Activated T-cell treated with anti-CD3 and anti-CD28 coated beads, Interleukin-2, amount 50 U/mL, for 72 hours (primary cell): ENCODE results near the gene AHCYL2. TPM values are rescaled to one million over a fixed set of nuclear protein-coding genes. Genes with fewer than 3 reads are reported as not detected.
"Not testable (repeated sequence)": the region's sequence is repeated elsewhere in the genome, so short reads cannot be mapped to it uniquely, and the experiment has no call there.

Experiments
- ATAC-seq, 2 donors: fragments of 150-1000 bp; cut with Tn5 transposase; replicated peaks in 1 of 2; 2 replicates each; pipeline ENCODE4 v1.10.0; 2021; ENCODE audit warnings: moderate library complexity in 2 of 2, mild to moderate bottlenecking in 1 of 2
- DNase-seq, 2 donors: peaks; one replicate each; pipeline ENCODE4 v3.0.0; 2021 to 2022; ENCODE audit warnings: mixed read lengths in 1 of 2
- H3K27ac Mint-ChIP-seq: one replicate; pipeline ENCODE4 v1.8.0; 2022; ENCODE audit warnings: mild to moderate bottlenecking, moderate library complexity, mixed read lengths
- H3K27me3 Mint-ChIP-seq: one replicate; pipeline ENCODE4 v1.8.0; 2022; ENCODE audit warnings: low read depth, mixed read lengths
- H3K36me3 Mint-ChIP-seq, 2 donors: one replicate each; pipeline ENCODE4 v1.8.0; 2022; ENCODE audit warnings: mixed read lengths in 2 of 2, mild to moderate bottlenecking in 1 of 2; ENCODE audit not compliant: insufficient read depth in 2 of 2
- H3K4me1 Mint-ChIP-seq: one replicate; pipeline ENCODE4 v1.8.0; 2022; ENCODE audit warnings: low read depth, mixed read lengths
- H3K4me3 Mint-ChIP-seq, 2 donors: one replicate each; pipeline ENCODE4 v1.8.0; 2022; ENCODE audit warnings: mild to moderate bottlenecking in 2 of 2, mixed read lengths in 2 of 2, moderate library complexity in 2 of 2
- H3K9me3 Mint-ChIP-seq, 2 donors: one replicate each; pipeline ENCODE4 v1.8.0; 2022; ENCODE audit warnings: mixed read lengths in 2 of 2
- total RNA-seq, 2 donors: library from RNA; stranded (reverse); gene quantifications; one replicate each; pipeline ENCODE4 v1.2.3, GENCODE V29; 2022

The AHCYL2 gene
- total RNA-seq, 2 donors from 2014 or later, result 40.8 to 44.8 TPM

GRCh38 chr7:129240119-129240820, 15.4 kb downstream of the AHCYL2 start:
- Mint-ChIP-seq H3K9me3 (no peaks in the 10 kb centered on the region), H3K27ac (no peak overlapping the region), H3K4me1 (no peaks in the 10 kb centered on the region)

GRCh38 chr7:129244220-129244619, 19.4 kb downstream of the AHCYL2 start:
- Mint-ChIP-seq H3K27ac (no peak overlapping the region), H3K27me3 (no peaks in the 10 kb centered on the region), H3K4me1 (no peaks in the 10 kb centered on the region), H3K36me3 (peaks cover 0 to 2% of the 10 kb centered on the region in 2 donors), H3K9me3 (no peaks in the 10 kb centered on the region), H3K4me3 (no peak overlapping the region)
- DNase-seq, result no peak
- no peak for ATAC-seq

More at GRCh38 chr7:129240119-129240820, 15.4 kb downstream of the AHCYL2 start:
- ATAC-seq (no peak), DNase-seq (no peak)
- Mint-ChIP-seq H3K36me3 (peaks cover 0 to 2% of the 10 kb centered on the region in 2 donors), H3K27me3 (no peaks in the 10 kb centered on the region), H3K4me3 (no peak overlapping the region)

GRCh38 chr7:129245533-129245932, 20.7 kb downstream of the AHCYL2 start:
- ATAC-seq (no peak), DNase-seq (no peak)
- Mint-ChIP-seq H3K4me1 (peaks cover 1% of the 10 kb centered on the region), H3K27me3 (no peaks in the 10 kb centered on the region), H3K9me3 (no peaks in the 10 kb centered on the region), H3K36me3 (no peaks in the 10 kb centered on the region), H3K27ac (no peak overlapping the region), H3K4me3 (no peak overlapping the region)

GRCh38 chr7:129247087-129247486, 22.3 kb downstream of the AHCYL2 start:
- Mint-ChIP-seq H3K27me3 (no peaks in the 10 kb centered on the region), H3K36me3 (peaks cover 0 to 2% of the 10 kb centered on the region in 2 donors), H3K4me3 (no peak overlapping the region), H3K4me1 (peaks cover 7% of the 10 kb centered on the region), H3K9me3 (no peaks in the 10 kb centered on the region), H3K27ac (no peak overlapping the region)
- ATAC-seq (no peak), DNase-seq (no peak)

- Mint-ChIP-seq H3K27me3 (no peaks in the 10 kb centered on the region), H3K27ac (no peak overlapping the region), H3K4me1 (peaks cover 7% of the 10 kb centered on the region), H3K9me3 (no peaks in the 10 kb centered on the region), H3K4me3 (no peak overlapping the region), H3K36me3 (peaks cover 0 to 2% of the 10 kb centered on the region in 2 donors)
- ATAC-seq, result no peak
- no peak for DNase-seq
These were observed 27.3 kb downstream of the AHCYL2 start for GRCh38 chr7:129252128-129252527.

- DNase-seq, H3K36me3 Mint-ChIP-seq, H3K4me3 Mint-ChIP-seq, ATAC-seq, H3K4me1 Mint-ChIP-seq, H3K27me3 Mint-ChIP-seq, H3K9me3 Mint-ChIP-seq, H3K27ac Mint-ChIP-seq: not testable (repeated sequence)
These were observed 27.8 kb downstream of the AHCYL2 start for GRCh38 chr7:129252603-129253002.

- Mint-ChIP-seq H3K36me3 (peaks cover 0 to 2% of the 10 kb centered on the region in 2 donors), H3K4me1 (peaks cover 22% of the 10 kb centered on the region), H3K27me3 (no peaks in the 10 kb centered on the region), H3K27ac (no peak overlapping the region), H3K4me3 (no peak overlapping the region), H3K9me3 (no peaks in the 10 kb centered on the region)
- no peak for ATAC-seq
- DNase-seq, result no peak
These were observed 31.0 kb downstream of the AHCYL2 start for GRCh38 chr7:129255800-129256199.

- H3K4me1 Mint-ChIP-seq, result peaks cover 20% of the 10 kb centered on the region
- H3K4me3 Mint-ChIP-seq, result no peak overlapping the region
- ATAC-seq, result no peak
These were observed 31.4 kb downstream of the AHCYL2 start for GRCh38 chr7:129256221-129256620.

GRCh38 chr7:129257168-129257567, 32.3 kb downstream of the AHCYL2 start:
- no peaks in the 10 kb centered on the region for H3K36me3 Mint-ChIP-seq
- H3K9me3 Mint-ChIP-seq, result no peaks in the 10 kb centered on the region
- no peak overlapping the region for H3K27ac Mint-ChIP-seq
- ATAC-seq (no peak), DNase-seq (no peak)
- H3K4me1 Mint-ChIP-seq, result peaks cover 20% of the 10 kb centered on the region
- no peak overlapping the region for H3K4me3 Mint-ChIP-seq
- H3K27me3 Mint-ChIP-seq, result no peaks in the 10 kb centered on the region

More at GRCh38 chr7:129256221-129256620, 31.4 kb downstream of the AHCYL2 start:
- no peak overlapping the region for H3K27ac Mint-ChIP-seq
- H3K36me3 Mint-ChIP-seq, result peaks cover 0 to 2% of the 10 kb centered on the region in 2 donors
- no peaks in the 10 kb centered on the region for H3K27me3 Mint-ChIP-seq
- no peak for DNase-seq
- H3K9me3 Mint-ChIP-seq, result no peaks in the 10 kb centered on the region

- ATAC-seq, result no peak
- H3K36me3 Mint-ChIP-seq, result no peaks in the 10 kb centered on the region
- no peaks in the 10 kb centered on the region for H3K27me3 Mint-ChIP-seq
- no peaks in the 10 kb centered on the region for H3K9me3 Mint-ChIP-seq
- H3K4me1 Mint-ChIP-seq, result peaks cover 20% of the 10 kb centered on the region
- H3K4me3 Mint-ChIP-seq, result peak overlapping the region in 1 of 2 donors; percentile 77
- no peak for DNase-seq
- H3K27ac Mint-ChIP-seq, result no peak overlapping the region
These were observed 34.0 kb downstream of the AHCYL2 start for GRCh38 chr7:129258649-129259389.

GRCh38 chr7:129262324-129262723, 37.5 kb downstream of the AHCYL2 start:
- ATAC-seq, result no peak
- H3K4me1 Mint-ChIP-seq, result peaks cover 20% of the 10 kb centered on the region
- no peak overlapping the region for H3K27ac Mint-ChIP-seq
- H3K4me3 Mint-ChIP-seq, result peak overlapping the region in 1 of 2 donors; percentile 25
- no peaks in the 10 kb centered on the region for H3K9me3 Mint-ChIP-seq
- H3K36me3 Mint-ChIP-seq, result no peaks in the 10 kb centered on the region
- H3K27me3 Mint-ChIP-seq, result no peaks in the 10 kb centered on the region
- DNase-seq, result no peak

- no peak overlapping the region for H3K27ac Mint-ChIP-seq
- ATAC-seq (no peak), DNase-seq (no peak)
- H3K4me3 Mint-ChIP-seq, result no peak overlapping the region
- no peaks in the 10 kb centered on the region for H3K9me3 Mint-ChIP-seq
- H3K36me3 Mint-ChIP-seq, result no peaks in the 10 kb centered on the region
- peaks cover 26% of the 10 kb centered on the region for H3K4me1 Mint-ChIP-seq
- H3K27me3 Mint-ChIP-seq, result no peaks in the 10 kb centered on the region
These were observed 38.3 kb downstream of the AHCYL2 start for GRCh38 chr7:129263168-129263567.

- Mint-ChIP-seq H3K36me3 (no peaks in the 10 kb centered on the region), H3K27ac (no peak overlapping the region), H3K27me3 (no peaks in the 10 kb centered on the region), H3K4me3 (no peak overlapping the region), H3K4me1 (peaks cover 14% of the 10 kb centered on the region), H3K9me3 (no peaks in the 10 kb centered on the region)
- ATAC-seq, result no peak
- DNase-seq, result no peak
These were observed 39.7 kb downstream of the AHCYL2 start for GRCh38 chr7:129264534-129264933.
